GM13977 (cell line): Measurements from ENCODE around the gene PDE1A.

Experiments
- DNase-seq: peaks from one replicate; pipeline ENCODE4 v3.0.0; 2012; ENCODE audit warnings: low spot score
- in situ Hi-C: fragments of 300-500 bp; cut with MboI; formaldehyde crosslinking; loops from one replicate; pipeline ENCODE4 v1.12.0; 2022; ENCODE audit warnings: low sequenced_read_pairs, low pct_unique_long_range_greater_than_20kb, mixed read lengths, inconsistent platforms; ENCODE audit not compliant: unreplicated experiment
- TF ChIP-seq, protein P1 (sequence below): IDR thresholded peaks from 2 replicates; pipeline ENCODE4 v1.5.1; 2012; ENCODE audit warnings: mild to moderate bottlenecking, control low read depth; ENCODE audit not compliant: insufficient read depth; ENCODE audit errors: extremely low read depth, missing control alignments

Gene PDE1A

DNA sequence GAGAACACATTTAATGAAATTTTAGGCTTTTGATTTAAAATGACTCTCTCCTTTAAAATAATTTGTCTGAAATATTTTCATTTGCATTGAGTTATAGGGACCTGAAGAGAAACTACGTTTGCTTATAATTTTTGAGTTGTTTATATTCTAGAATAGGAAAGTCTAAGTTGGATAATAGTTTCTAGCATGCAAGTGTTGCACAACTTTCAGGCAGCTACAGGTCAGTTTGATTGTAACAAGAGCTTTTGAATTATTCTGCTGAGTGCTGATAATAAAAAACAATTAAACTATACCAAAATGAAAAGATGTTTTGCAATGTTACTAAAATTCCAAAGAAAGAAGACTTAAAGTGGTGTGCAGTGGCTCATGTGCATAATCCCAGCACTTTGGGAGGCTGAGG is 71.0 kb downstream of the PDE1A start:
- in situ Hi-C loops = no loop called here
- no peak for DNase-seq
- TF ChIP-seq, protein P1, sequence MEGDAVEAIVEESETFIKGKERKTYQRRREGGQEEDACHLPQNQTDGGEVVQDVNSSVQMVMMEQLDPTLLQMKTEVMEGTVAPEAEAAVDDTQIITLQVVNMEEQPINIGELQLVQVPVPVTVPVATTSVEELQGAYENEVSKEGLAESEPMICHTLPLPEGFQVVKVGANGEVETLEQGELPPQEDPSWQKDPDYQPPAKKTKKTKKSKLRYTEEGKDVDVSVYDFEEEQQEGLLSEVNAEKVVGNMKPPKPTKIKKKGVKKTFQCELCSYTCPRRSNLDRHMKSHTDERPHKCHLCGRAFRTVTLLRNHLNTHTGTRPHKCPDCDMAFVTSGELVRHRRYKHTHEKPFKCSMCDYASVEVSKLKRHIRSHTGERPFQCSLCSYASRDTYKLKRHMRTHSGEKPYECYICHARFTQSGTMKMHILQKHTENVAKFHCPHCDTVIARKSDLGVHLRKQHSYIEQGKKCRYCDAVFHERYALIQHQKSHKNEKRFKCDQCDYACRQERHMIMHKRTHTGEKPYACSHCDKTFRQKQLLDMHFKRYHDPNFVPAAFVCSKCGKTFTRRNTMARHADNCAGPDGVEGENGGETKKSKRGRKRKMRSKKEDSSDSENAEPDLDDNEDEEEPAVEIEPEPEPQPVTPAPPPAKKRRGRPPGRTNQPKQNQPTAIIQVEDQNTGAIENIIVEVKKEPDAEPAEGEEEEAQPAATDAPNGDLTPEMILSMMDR = no peak

DNA sequence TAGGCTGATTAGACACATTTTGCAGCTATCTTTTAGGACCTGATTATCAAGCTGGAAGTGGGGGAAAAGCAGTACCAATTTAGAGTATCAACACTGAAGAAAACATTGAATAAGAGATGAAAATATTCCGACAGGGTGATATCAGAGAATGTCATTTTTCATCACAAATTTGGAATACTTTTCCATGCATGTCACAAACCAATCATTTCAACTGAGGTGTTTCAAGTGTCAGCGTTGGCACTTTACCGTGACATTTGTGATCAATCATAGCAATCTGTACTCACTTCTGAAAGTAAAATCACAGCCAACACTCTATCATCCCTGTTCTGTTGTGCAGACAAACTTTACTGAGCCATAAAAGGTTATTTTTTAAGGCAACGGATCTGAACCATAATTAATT is 75.4 kb downstream of the PDE1A start:
- no peak for DNase-seq
- TF ChIP-seq, protein P1 = no peak
- in situ Hi-C loops = no loop called here

DNA sequence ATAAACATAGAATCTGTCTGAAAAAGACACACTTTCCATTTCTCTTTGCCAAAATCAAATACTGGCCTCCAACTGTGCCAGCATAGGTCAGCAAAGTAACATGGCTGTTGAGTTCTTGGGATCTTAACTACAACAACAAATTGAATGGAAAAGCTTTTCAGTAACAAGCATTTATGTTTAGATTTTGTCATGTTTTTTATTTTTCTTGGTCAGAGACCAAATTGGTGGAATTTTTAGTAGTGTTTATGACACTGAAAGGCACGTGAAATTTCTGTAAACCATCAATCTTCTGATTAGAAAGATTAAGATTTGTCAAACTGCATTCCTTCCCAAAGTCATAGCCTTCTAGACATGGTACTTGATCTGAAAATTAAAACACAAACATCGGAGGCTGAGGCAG is 77.6 kb downstream of the PDE1A start:
- in situ Hi-C loops = no loop called here
- TF ChIP-seq, protein P1 = no peak
- no peak for DNase-seq

DNA sequence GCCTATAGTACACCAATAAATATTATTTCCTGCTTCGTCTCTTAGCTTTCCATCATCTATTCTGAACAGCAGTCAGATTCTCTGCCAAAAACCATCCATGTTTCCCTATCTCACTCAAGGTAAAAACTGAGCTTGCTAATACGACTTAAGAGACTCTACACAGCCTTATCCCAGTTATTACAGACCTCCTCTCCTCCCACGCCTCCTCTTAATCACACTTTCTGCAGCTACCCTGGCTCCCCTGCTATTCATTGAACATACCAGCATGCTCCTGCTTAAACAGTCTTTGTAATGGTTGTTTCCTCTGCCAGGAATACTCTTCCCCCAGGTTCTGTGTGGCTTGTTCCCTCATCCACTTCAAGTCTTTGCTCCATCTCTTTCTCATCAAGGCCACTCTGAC is 81.5 kb downstream of the PDE1A start:
- DNase-seq = no peak
- in situ Hi-C loops = no loop called here
- TF ChIP-seq, protein P1 = no peak

DNA sequence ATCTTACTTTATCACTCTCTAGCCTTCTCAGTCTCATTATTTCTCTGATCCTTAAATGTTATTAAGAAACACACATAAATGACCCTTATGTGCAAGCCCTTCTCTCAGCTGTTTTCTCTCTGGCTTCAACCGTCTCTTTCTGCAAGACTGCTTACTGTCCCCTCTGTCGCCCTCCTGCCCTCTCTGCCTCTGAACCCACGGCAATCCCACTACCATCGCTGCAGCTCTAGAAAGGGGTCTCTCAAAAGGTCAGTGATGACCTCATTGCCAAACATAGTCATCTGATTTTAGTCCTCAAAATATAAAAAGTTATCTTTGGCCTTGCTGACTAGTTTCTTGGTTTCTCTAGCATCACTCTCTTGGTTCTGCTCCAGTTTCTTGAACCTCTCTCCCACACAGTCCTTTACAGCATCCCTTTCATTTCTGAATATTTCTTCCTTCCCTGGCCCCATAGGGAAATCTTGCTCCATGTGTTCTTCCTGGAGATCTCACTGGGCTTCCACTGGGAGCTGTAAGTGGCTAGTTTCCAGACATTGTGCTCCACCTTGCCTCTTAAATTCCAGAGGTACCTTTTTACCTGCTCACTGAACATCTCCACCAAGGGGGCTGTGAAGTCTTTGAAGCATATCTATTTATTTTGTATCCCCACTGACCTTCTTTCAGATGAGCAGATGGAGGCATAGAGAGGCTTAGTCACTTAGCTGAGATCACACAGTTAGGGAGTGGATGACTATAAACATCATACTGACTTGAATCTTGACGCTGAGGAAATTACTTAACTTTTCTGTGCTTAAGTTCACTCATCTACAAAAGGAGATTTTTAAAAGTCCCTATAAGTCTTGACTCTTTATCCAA is 96.2 kb downstream of the PDE1A start:
- TF ChIP-seq, protein P1 = no peak
- DNase-seq = no peak
- in situ Hi-C loops = no loop called here

DNA sequence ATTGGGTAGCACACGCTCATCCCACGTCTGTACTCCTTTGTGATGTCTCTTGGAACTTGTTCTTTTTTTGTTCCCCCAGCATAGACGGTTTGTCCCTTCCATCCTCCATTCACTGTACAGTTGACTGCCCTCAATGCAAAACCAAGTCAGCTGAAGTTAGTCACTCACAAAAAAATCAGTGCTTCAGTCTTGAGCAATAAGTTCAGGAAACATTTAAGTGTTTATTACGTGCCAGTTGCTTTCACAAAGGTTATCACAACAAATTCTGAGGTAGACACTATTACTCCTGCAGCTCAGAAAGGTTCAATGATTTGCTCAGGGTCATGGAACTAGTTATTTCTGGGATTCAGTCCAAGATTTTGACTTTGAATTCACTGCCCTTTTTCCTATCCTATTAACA is 102.2 kb downstream of the PDE1A start:
- in situ Hi-C loops = no loop called here
- TF ChIP-seq, protein P1 = no peak
- no peak for DNase-seq

DNA sequence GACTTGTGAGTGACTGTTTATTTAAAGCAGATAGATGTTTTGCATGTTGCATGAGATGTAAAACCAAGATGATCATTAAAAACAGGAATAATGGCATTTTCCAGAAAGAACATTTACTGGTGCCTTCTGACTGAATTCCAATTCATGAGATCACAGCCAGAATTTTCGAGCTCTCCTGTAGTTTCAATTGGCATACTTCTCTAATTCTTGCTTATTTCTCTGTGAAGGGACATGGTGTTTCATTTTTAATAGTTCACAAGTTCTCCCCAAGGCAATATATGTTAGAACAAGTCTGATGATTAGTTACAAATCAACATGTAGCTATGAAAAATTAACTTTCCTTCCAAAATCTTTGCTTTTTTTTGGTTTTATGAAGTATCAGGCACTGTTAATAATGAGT is 105.7 kb downstream of the PDE1A start:
- in situ Hi-C loops = no loop called here
- TF ChIP-seq, protein P1 = no peak
- no peak for DNase-seq
